ENCODE data around the gene KLHL3.

Gene KLHL3

DNA sequence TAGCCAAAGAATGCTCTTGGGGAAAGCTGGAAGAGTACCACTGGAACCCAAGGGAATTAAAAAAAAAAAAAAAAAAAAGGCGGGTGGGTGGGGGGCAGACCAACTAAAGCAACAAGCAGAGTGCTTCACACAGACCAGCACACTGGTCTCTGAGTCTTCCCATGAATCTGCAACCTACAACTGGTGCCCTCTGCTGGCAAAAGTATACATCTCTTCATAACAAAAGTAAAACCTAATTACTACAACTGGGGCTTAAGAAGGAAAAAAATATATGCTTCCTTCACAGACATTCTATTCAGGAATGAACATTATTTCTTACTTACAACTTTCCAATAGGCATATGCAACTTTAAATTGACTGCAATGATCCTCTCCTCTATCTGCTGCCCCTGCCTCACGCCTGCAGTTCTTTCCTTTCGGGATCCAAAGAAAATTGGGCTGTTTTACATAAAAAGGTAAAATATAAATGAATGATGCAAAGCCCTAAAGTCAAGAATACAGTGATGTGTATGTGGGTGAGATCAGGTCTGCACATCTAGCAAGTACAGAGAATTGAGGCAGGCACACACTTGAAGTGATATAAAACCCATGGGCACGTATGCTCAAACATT, 7.2 kb upstream of the KLHL3 start:
- DNase-seq: peak; percentile 48

DNA sequence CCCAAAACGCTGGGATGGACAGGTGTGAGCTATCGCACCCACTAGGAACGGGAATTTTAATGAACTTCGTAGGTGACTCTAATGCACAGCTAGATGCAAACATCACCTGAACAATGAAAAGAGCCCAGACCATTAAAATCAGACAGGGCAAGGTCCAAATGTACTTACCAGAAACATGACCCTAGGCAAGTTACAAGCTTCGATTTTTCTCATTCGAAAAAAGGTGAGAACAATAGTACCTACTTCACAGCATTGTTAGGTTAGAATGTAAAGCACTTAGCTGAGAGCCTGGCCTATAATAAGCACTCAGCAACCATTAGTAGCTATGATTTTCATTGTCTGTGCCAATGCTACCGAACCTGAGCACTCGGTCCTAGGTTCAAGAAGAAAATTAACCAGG, 5.8 kb upstream of the KLHL3 start:
- no peak for DNase-seq

DNA sequence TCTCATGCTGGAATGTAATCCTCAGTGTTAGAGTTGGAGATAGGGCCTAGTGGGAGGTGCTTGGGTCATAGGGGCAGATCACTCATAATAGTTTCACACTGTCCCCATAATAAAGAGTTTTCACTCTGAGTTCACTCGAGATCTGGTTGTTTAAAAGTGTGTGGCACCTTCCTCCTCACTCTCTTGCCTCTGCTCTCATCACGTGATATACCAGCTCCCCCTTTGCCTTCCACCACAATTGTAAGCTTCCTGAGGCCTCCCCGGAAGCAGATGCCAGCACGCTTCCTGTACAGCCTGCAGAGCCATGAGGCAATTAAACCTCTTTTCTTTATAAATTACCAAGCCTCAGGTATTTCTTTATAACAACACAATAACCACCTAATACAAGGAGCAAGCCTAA, 3.8 kb upstream of the KLHL3 start:
- DNase-seq: no peak

DNA sequence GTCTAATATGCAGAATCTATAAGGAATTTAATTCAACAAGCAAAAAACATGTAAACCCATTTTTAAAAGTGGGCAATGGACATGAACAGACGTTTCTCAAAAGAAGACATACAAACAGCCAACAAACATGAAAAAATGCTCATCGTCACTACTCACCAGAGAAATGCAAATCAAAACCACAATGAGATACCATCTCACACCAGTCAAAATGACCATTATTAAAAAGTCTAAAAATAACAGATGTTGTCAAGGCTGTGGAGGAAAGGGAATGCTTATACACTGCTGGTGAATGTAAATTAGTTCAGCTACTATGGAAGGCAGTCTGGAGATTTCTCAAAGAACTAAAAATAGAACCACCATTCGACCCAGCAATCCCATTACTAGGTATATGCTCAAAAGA, 3.1 kb upstream of the KLHL3 start:
- DNase-seq: no peak

DNA sequence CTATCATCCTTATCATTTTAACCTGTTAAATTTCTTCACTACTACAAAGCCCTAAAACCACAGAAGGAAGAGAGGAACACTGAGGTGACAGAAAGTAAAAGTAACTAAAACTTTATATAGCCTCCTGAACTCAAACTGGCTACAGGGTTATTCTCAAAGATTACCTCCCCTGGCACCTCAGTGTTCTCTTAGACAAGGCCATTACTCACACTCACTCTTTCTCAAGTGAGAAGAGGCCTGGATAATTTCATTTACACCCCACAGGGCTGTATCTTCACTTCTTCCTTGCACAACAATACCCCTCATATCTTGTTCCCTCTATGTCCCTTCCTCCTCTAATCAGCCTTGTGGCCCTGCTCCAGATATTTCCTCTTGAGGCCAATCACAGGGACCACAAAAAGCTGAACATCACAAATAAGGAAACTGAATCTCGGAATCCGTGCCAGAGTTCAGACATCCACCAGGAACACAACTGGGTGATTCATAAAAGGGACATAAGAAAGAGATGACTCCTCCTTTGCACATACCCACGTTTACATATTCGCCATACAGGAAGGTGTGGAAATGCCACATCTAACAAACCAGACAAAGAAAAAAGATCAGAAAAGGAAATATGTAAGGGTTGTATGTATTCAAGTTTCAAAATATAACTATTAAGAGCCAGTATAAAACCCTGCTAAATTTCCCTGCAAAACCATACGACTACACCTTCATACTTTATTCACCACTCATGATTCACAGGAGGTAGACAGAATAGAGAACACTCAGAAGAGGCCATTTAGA, 1.7 kb upstream of the KLHL3 start:
- DNase-seq: peak; percentile 5

DNA sequence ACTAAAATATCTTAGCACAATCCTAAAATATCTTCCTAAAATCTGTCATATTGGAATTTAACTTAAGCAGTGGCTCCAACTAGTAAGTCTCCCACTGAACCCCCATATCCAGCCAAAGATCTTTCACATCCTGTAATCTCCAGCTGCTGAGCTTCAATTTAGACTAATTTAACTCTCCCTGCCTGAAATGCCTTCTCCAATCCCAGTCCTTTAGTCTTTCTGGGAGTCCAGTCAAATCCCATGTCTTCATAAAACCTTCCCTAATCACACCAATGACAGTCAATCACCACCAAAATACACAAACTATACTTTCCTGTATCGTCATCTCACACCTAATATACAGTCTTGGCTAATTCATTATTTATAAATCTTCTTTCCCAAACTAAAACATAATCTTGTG, 607 bp upstream of the KLHL3 start:
- no peak for DNase-seq

DNA sequence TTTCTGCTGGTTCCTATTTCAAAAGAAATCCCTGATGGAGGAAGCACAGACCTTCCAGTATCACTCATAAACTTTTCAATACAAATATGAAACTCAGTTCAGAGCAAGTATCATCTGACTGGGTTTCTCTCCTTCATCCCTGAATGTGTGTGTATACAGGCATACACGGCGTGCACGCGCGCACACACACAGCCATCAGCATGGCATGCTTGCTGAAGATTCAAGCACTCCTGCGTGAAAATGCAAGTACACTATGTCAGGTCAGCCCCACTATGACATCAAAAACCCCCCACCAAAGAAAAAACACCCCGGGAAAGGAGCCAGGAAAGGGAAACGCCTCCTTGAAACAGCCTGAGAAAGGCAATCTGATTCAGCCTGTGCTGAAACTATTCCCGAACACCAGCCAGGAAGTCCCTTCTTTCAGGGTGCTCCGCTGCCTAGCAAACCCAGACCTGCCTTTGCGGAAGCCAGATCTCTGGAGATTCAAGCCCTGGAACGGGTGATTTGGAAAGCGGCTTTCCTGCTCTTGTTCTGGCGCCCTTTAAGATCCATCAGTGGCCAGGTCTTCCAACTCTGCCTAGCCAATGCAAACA, 831 bp downstream of the KLHL3 start:
- peak; percentile 3 for DNase-seq

DNA sequence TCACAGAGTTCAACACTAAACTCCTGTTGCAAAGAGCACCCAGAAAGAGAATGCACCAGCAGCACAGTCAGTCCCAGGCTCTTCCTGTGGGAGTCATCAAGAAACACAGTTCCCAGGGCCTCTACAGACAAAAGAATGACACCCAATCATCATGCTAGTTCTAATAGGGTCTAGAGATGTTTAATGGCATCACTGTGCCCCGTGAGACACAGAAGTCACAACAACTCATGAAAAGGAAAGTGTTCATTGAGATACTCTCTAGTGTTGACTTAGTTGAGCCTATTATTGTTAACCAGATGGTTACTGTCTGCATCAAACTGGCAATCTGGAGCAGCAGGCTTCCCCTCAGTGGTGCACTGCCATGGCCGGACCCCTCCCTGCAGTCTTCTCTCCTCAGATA, 1.6 kb downstream of the KLHL3 start:
- no peak for DNase-seq

DNA sequence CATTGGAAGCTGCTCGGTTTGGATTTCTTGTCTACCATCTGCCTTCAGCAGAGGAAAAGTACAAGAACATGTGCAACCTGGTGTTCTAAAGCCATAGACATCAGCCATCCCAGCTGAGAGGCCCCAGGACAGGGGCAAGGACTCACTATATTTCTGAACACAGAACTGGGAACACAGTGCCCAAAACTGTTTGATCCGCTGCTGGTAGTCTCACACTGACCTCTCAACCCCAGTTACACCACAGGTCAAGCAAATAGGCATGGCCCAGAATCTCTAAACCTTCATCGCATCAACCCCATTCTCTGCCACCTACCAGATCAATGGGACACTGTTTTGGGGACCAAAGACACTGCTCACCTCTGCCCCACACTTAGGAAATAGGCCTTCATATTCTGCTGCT, 2.0 kb downstream of the KLHL3 start:
- no peak for DNase-seq

DNA sequence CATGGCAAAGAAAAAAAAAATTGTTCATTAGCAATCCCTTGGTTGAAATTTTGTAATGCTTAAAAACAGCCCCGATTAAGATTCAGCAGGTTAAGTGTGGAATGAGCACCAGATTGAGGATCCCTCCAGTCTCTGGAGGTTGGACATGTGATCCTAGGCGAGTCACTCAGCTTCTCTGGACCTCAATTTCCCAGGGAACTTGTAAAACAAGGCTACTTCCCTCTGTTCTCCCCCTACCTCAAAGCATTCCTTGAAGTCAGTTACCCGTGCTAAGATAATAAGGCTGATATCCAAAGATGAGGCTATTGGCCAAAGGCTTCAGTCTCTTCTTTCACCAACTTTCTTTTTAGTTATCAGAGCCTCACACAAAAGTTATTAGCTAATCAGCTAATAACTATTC, 2.9 kb downstream of the KLHL3 start:
- DNase-seq: no peak

DNA sequence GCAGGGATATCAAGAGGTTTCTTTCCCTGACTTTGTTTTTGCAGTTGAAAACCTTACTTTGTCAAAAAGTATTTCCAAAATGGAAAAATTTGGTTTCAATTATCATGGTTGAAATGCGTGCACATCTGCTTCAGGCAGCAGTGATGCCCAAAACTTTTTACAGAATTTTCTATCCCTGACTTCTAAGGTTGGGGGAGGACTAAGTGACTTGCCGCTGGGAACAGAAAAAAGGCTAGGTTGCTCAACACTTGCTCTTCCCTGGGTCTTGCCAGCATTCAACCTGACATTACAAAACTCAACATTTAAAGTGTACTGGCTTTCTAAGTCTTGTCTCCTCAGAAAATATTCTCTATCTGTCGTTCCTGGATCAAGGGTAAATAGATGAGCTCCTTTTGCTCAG, 4.7 kb downstream of the KLHL3 start:
- DNase-seq: no peak

DNA sequence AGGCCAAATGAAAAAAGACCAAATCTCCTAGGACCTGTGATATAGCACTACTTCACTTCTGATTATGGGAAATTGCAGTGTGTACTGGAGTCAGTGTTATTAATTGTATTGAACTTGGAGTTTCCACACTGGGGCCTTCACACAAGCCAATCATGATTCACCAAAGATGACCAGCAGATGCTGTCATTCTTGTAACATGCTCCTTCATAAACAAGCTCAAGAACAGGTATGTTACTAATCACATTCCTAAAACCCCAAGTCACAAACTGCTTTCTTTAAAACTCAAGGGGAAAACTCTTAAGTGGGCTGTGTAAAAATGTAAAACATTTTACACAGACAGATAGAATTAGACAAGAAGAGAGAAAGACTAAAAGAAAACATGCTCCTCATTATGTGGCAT, 5.6 kb downstream of the KLHL3 start:
- no peak for DNase-seq

DNA sequence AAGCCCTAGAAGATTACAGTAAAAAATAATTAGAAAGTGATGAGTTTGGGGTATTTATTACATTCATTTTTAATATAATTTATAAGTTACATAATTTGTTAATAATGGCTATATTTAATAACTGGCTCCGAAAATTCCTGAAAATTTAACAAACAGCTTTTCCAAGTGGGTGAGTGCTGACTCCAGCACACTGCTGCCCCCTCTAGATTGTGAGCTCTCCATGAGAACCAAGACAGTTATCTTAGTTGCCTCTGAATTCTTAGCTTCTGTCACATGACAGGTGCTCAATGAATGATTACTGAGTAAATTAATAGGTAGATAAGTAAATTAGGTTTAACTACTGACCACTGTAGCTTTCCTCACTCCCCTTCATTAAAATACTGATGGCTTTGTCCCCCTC, 7.8 kb downstream of the KLHL3 start:
- DNase-seq: no peak

DNA sequence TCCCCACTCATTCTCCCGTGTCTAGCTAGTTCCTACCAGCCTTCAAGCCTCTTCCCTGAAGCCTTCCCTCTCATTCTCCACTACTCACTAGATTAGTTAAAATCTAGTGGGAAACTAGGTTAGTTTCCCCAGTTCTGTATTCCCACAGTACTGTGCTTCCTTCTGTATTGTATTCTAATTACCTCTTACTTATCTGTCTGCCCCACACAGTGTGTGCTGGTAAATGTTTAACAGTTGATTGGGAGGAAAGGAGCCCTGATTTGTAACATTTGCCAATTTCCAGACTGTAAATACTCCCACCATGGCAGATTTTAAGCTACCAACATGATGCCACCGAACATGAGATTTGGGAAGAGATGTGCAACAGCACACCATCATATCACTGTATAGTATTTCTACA, 8.3 kb downstream of the KLHL3 start:
- DNase-seq: no peak

DNA sequence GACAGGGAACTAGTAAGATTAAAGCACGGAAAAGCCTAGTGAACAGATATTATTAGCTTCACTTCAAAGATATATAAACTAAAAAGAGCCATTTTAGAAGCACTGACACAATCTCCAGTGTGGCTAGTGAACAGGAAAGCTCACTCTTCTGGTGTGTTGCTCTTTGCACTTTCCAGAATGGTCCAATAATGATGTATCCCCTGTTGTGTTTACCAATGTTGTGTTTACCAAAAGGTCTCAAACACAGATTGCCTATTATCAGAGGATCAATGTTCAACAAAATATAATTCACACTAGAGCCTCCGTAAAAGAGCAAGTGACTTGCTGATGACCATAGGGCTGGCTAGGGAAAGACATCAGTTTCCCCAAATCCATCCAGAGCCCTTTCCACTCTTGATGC, 11.6 kb downstream of the KLHL3 start:
- no peak for DNase-seq

DNA sequence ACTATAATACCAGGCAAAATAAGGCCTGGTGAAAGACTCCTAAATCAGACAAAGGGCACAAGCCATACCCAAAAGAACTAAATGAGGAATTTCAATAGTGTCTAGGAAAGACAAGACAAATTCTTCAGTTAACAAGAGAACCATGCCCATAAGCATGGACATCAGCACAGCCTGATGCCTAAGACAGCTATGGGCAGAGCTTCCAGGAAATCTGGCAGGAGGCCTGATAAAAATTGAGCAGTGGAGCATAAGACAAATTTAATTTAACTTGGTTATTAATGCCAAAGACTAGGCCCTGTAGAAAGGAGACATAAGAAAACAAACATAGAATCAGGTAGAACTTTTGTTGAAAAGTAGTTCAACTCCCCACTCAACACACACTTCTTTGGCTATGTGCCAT, 17.3 kb downstream of the KLHL3 start:
- no peak for DNase-seq

DNA sequence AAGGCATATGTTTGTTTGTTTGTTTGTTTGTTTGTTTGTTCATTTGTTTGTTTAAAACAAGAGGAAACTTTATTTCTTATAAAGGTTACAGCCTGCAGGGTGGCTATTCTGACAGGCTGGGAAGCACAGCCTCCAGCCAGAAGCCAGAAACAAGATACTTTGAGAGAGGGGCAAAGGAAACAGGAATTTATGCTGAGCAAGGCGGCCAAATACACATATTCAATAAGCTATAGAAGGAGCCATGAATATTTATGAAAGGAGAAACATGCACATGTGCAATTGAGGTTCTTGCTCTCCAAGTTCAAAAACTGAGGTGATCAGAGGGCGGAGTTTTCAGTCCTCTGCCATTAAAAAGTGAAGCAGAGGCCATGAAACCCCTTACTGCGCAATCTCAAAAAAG, 19.6 kb downstream of the KLHL3 start:
- no peak for DNase-seq

DNA sequence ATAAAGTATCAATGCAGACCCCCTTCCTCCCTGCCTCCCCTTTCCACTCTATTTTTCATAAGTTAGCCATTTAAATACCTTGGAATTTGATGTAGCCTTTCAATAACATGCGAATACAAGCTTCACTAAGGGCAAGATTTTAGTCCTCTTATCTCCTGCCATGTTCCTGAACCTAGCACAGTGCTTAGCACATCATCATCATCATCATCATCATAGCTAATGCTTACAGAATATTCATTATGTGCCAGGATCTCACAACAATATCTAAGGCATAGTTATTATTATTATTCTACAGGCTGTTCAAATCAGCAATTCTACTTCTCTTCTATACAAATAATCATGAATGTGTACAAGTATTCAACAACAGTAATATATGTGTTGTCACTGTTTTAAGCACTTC, 20.4 kb downstream of the KLHL3 start:
- no peak for DNase-seq

DNA sequence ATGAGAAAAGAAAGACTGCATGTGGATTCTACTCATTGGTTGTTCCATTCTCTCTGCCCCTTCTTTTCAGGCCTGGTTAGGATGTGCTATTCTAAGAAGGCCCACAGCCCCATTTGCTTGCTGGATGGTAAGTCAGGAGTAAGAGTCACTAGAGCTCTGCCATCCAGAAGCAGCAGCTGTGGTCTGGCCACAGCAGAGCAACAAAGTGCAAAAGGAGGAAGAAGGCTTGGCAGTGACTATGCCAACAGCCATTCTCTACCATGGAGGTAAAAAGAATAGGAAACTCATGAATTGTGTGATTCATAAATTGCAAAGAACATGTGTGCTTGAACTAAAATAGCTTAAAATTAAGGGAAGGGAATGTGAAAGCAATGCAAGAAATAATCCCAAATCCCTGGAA, 20.9 kb downstream of the KLHL3 start:
- DNase-seq: no peak

DNA sequence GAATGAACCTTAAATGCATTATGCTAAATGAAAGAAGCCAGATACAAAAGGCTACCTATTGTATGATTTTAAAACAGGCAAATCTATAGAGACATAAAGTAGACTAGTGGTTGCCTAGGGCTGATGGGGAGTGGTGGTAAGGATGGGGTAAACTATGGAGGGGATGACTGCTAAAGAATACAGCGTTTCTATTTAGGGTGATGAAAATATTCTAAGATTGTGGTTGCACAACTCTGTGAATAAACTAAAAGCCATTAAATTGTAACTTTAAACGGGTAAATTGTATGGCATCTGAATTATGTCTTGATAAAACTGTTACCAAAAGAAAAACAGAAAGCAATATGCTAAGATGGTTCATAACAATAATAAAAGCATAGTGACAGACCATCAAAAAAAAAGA, 21.4 kb downstream of the KLHL3 start:
- no peak for DNase-seq

DNA sequence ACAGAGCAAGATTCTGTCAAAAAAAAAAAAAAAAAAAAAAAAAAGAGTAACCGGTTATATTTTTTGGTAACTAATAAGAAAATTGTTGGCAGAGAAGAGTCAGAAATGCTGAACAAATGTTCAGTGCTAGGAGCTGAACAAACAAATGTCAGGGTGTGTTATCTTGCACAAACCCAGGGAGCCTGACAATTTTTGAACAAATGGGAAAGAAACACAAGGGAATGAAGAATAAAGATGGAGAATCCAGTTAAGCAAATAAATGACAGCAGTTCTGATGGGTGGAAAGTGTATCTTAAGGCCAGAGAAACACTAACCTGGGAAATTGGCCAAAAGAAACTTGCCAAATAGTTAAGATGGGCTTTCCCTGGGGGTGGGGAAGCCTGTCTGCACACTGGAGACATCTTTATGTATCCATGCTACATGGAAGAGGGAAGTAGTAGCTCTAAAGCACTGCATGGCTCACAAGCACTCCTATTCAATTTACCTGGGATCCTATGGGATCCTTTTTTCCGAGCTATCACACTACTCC, 23.7 kb downstream of the KLHL3 start:
- no peak for DNase-seq

DNA sequence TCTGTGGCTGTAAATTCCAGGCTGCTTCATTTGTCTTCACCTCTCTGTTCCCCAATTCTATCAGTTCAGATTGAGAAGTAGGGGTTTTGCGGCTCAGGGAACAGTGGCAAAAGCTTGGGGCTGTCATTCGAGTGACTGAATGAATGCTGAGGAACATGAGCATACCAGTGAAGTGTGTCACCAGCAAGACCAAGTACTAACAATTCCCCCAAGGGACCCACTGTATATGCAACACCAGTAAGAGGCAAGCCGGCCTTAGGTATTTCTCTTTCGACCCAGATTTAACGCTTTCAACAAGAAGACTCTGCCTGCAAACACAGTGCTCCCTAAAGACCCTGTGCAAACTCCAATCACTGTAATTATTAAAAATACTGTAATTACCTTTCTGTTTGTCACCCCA, 25.8 kb downstream of the KLHL3 start:
- no peak for DNase-seq

DNA sequence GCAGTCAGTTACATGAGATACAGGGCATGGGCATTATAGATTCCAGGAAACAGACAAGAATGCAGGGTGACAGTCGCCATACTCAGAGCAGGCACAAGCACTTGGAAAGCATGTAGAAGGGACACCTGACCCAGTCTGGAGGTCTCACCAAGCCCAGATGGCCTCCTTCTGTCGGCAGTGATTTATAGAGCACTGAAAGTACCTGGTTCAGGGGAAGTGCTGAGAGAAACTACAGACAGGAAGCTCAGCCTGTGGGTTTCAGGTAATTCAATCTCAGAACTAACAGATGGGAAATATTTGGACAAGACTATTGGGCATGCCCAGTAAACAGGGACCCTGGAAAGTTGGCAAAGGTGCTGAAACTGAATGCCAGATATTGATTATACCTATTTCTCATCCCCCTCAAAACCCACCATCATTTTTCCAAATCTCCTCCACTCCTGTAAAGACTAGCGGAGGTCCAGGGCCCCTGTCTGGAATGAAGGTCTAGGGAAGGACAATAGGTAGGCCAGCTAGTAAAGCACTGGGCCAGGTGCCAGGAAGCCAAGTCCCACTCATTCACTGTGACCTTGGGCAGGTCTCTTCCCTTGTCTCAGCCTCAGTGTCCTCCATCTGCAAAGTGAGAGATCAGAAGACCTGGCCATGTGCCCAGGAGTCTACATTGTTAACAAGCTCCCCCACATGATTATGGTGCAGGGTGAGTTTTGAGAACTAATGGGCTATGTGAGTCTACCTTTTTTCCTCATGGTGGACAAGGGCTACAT, 26.9 kb downstream of the KLHL3 start:
- DNase-seq: no peak

DNA sequence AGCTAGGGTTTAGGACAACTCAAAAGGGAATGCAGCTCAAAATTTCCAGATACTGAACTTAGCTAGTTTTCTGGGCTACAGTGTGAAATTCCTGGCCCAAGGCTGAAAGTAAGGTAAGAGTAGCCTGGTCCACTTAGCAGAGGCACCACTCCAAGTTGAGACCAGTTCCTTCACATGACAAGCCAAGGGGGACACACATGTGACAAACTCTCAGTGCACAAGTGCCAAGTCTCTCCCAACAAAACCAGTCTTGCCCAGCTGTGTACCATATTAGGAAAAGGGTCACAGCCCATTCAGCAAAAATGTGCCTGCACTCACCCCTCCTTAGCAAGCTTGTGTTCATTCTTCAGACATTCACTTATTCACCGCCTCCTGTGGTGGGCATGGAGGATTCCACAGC, 27.8 kb downstream of the KLHL3 start:
- DNase-seq: no peak
